ENCODE results near the gene PRM3.

- TF ChIP-seq LEF1 (IDR thresholded peaks at IDR 0.05; ENCODE audit: borderline replicate concordance) (no peak), ZNF384 (IDR thresholded peaks at IDR 0.05) (no peak), ELF4 (IDR thresholded peaks at IDR 0.05) (no peak), SP1 (IDR thresholded peaks at IDR 0.05) (no peak), HDGF (IDR thresholded peaks at IDR 0.05; ENCODE audit: borderline replicate concordance) (no peak), SUZ12 (IDR thresholded peaks at IDR 0.05) (no peak), FOXM1 (IDR thresholded peaks at IDR 0.05; ENCODE audit: borderline replicate concordance) (no peak), TARDBP (IDR thresholded peaks at IDR 0.05) (no peak)
- TF ChIP-seq, protein P1, sequence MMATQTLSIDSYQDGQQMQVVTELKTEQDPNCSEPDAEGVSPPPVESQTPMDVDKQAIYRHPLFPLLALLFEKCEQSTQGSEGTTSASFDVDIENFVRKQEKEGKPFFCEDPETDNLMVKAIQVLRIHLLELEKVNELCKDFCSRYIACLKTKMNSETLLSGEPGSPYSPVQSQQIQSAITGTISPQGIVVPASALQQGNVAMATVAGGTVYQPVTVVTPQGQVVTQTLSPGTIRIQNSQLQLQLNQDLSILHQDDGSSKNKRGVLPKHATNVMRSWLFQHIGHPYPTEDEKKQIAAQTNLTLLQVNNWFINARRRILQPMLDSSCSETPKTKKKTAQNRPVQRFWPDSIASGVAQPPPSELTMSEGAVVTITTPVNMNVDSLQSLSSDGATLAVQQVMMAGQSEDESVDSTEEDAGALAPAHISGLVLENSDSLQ (IDR thresholded peaks at IDR 0.05), result no peak
Observed at GRCh38 chr16:11240636-11241473, 32.6 kb downstream of the PRM3 start.
